Measurements from ENCODE around the gene UTP3. TPM values are rescaled to one million over a fixed set of nuclear protein-coding genes. Genes with fewer than 3 reads are reported as not detected.
A peak's percentile ranks its signal among the peaks of the same experiment; 100 is the strongest.
"Not testable (repeated sequence)": the region's sequence is repeated elsewhere in the genome, so short reads cannot be mapped to it uniquely, and the experiment has no call there.

The UTP3 gene
- total RNA-seq, 2 experiments from 2014 or later, result 33.6 to 35.5 TPM

DNA sequence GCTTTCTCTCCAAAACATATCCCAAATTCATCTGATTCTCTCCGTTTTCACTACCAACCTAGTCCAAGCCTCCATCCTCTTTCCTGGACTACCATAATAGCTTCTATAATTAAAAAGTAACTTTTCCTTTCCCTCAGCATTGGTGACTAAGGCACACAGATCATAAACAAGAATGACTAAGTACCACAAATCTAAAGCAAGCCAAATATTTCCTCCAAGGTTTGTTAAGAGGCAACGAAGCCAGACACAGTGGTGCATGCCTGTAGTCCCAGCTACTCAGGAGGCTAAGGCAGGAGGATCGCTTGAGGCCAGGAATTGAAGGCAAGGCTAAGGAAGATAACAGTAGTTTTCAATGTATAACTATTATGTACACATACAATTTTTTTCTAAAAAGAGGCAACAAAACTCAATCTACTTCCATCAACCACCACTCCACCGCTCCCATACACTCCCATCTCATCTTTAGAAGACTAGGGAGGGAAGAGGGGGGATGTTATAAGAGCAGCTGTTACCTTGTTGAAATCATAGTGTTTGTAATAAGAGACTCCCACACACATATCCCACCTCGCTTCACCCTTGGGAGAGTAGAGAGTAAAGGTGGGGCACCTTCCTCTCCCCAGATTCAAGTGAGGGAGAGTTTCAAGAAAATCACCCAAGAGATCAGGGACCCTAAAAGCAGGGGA is 17.9 kb upstream of the UTP3 start:
- Mint-ChIP-seq H3K4me1 (ENCODE audit: low read depth) (no peaks in the 10 kb centered on the region), H3K9me3 (no peaks in the 10 kb centered on the region)
- intact Hi-C loops (cut with micrococcal nuclease), result no loop called here

DNA sequence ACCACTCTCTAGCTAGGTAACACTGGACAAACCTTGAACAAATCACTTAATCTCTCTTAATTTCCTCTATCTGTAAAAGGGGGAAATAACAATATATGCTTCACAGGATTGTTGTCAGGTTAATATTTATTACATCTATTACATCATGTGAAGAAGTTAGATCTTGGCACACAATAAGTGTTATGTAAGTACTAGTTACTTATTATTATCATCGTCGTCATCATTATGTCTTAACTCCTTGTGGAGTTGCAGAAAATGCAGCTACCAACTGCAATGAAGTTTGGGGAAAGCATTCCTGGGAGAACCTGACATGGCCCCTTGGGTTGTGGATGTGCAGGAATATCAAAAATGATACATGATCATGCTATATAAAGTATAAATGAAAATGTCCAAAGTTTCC is 17.2 kb upstream of the UTP3 start:
- H3K4me3 Mint-ChIP-seq, result no peak overlapping the region
- peaks cover 5% of the 10 kb centered on the region for H3K27me3 Mint-ChIP-seq
- ChIA-PET POLR2A (no interaction called here), CTCF (interaction anchor here (0.8 kb wide), 1 partner anchor 168 kb away, joined by 3 read pairs; no protein-coding TSS in a partner anchor)
- no peaks in the 10 kb centered on the region for H3K4me1 Mint-ChIP-seq (ENCODE audit: low read depth)
- no peaks in the 10 kb centered on the region for H3K9me3 Mint-ChIP-seq
- no peak overlapping the region for H3K27ac Mint-ChIP-seq
- no peak for DNase-seq
- no peaks in the 10 kb centered on the region for H3K36me3 Mint-ChIP-seq
- intact Hi-C loops (cut with micrococcal nuclease), result no loop called here

More for the DNA sequence above, 17.9 kb upstream of the UTP3 start:
- H3K27me3 Mint-ChIP-seq, result peaks cover 5% of the 10 kb centered on the region
- DNase-seq, result no peak
- H3K27ac Mint-ChIP-seq, result no peak overlapping the region
- H3K36me3 Mint-ChIP-seq, result no peaks in the 10 kb centered on the region
- CTCF ChIA-PET, result interaction anchor here (1.5 kb wide), 1 partner anchor 9 kb away, joined by 3 read pairs; no protein-coding TSS in a partner anchor
- H3K4me3 Mint-ChIP-seq, result no peak overlapping the region
- POLR2A ChIA-PET, result no interaction called here

GRCh38 chr4:70674191-70674590 is 14.1 kb upstream of the UTP3 start:
- ChIA-PET CTCF (no interaction called here), POLR2A (no interaction called here)
- Mint-ChIP-seq H3K27ac (no peak overlapping the region), H3K27me3 (peaks cover 5% of the 10 kb centered on the region), H3K4me1 (ENCODE audit: low read depth) (peaks cover 8% of the 10 kb centered on the region), H3K36me3 (no peaks in the 10 kb centered on the region), H3K9me3 (no peaks in the 10 kb centered on the region), H3K4me3 (no peak overlapping the region)
- intact Hi-C loops (cut with micrococcal nuclease), result no loop called here
- no peak for DNase-seq

GRCh38 chr4:70674731-70675130 is 13.6 kb upstream of the UTP3 start:
- peaks cover 8% of the 10 kb centered on the region for H3K4me1 Mint-ChIP-seq (ENCODE audit: low read depth)
- no peak for DNase-seq
- ChIA-PET CTCF (no interaction called here), POLR2A (no interaction called here)
- H3K4me3 Mint-ChIP-seq, result no peak overlapping the region
- no peaks in the 10 kb centered on the region for H3K36me3 Mint-ChIP-seq
- no peak overlapping the region for H3K27ac Mint-ChIP-seq
- H3K9me3 Mint-ChIP-seq, result no peaks in the 10 kb centered on the region
- peaks cover 5% of the 10 kb centered on the region for H3K27me3 Mint-ChIP-seq
- intact Hi-C loops (cut with micrococcal nuclease), result no loop called here

GRCh38 chr4:70676554-70677090 is 11.7 kb upstream of the UTP3 start:
- no peak for DNase-seq
- intact Hi-C loops (cut with micrococcal nuclease), result no loop called here
- Mint-ChIP-seq H3K36me3 (no peaks in the 10 kb centered on the region), H3K4me3 (no peak overlapping the region), H3K27me3 (peaks cover 3% of the 10 kb centered on the region), H3K9me3 (no peaks in the 10 kb centered on the region), H3K4me1 (ENCODE audit: low read depth) (peaks cover 8% of the 10 kb centered on the region), H3K27ac (no peak overlapping the region)
- ChIA-PET CTCF (interaction anchor here (0.6 to 0.9 kb wide), 2 partner anchors 28 to 235 kb away, joined by 4 to 6 read pairs; no protein-coding TSS in a partner anchor), POLR2A (no interaction called here)

DNA sequence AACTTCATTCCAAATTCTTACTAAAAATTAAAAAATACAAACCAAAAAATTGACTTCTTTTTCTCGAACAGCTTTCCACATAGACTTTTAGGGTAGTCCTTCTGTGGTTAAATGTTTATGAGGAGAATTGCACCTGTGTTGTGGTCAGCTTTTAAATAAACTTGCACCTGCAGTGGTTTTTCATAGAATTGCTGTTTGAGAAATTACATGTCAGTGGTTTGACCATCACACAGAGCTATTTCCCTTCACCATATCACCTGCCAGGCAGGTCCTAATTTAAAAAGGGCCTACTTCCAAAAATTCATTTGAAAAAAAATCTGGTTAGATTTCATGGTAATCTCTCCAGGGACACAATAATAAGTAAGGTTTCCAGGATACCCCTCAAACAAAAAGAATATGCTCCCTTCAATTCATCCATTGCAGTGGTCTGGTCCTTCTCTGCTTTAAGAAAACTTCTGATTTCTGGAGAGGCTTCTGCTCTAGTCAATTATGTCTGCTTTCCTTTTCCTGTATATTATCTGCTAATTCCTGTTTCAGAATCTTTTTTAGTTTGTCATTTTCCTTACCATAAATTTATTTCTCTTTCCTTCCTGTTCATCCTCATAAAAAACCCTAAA is 9.8 kb upstream of the UTP3 start:
- POLR2A ChIA-PET, result no interaction called here
- intact Hi-C loops (cut with micrococcal nuclease), result no loop called here
- H3K9me3 Mint-ChIP-seq, result no peaks in the 10 kb centered on the region
- no peak overlapping the region for H3K27ac Mint-ChIP-seq
- peaks cover 2% of the 10 kb centered on the region for H3K27me3 Mint-ChIP-seq
- H3K4me1 Mint-ChIP-seq (ENCODE audit: low read depth), result peaks cover 8% of the 10 kb centered on the region
- CTCF ChIA-PET, result interaction anchor here (0.6 to 1.2 kb wide), 3 partner anchors 9 to 1721 kb away, joined by 3 read pairs; no protein-coding TSS in a partner anchor
- no peak for DNase-seq
- H3K36me3 Mint-ChIP-seq, result no peaks in the 10 kb centered on the region
- H3K4me3 Mint-ChIP-seq, result no peak overlapping the region

DNA sequence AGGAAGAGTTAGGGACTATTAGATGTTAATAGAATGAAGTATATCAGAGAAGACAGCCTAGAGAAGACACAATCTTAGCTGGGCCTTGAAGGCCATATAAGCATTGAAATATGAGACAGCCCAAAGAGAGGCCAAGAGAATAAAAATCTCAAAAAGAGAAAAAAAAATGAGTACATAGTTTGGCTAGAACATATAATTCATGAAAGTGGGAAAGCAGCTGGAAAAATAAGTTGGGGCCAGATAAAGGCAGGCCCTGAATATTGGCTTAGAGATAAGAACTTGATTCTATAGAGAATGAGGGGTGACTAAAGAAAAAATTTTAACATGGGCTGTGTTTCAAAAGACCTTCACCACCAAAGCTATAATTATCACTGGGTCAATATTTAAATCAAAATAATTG is 7.4 kb upstream of the UTP3 start:
- intact Hi-C loops (cut with micrococcal nuclease), result no loop called here
- no peaks in the 10 kb centered on the region for H3K36me3 Mint-ChIP-seq
- POLR2A ChIA-PET, result interaction anchor here (0.6 kb wide), 1 partner anchor 195 kb away, joined by 4 read pairs; no protein-coding TSS in a partner anchor
- no peaks in the 10 kb centered on the region for H3K27me3 Mint-ChIP-seq
- H3K27ac Mint-ChIP-seq, result no peak overlapping the region
- CTCF ChIA-PET, result no interaction called here
- DNase-seq, result no peak
- H3K9me3 Mint-ChIP-seq, result no peaks in the 10 kb centered on the region
- peaks cover 8% of the 10 kb centered on the region for H3K4me1 Mint-ChIP-seq (ENCODE audit: low read depth)
- no peak overlapping the region for H3K4me3 Mint-ChIP-seq

- Mint-ChIP-seq H3K27ac (no peak overlapping the region), H3K9me3 (no peaks in the 10 kb centered on the region), H3K27me3 (no peaks in the 10 kb centered on the region), H3K4me1 (ENCODE audit: low read depth) (peaks cover 10% of the 10 kb centered on the region), H3K36me3 (no peaks in the 10 kb centered on the region), H3K4me3 (no peak overlapping the region)
- ChIA-PET CTCF (no interaction called here), POLR2A (no interaction called here)
- DNase-seq, result no peak
- intact Hi-C loops (cut with micrococcal nuclease), result no loop called here
Measured at GRCh38 chr4:70681704-70682103, 6.6 kb upstream of the UTP3 start.

- POLR2A ChIA-PET; intact Hi-C loops (cut with micrococcal nuclease); CTCF ChIA-PET; H3K27ac Mint-ChIP-seq; H3K36me3 Mint-ChIP-seq; H3K4me1 Mint-ChIP-seq (ENCODE audit: low read depth); H3K27me3 Mint-ChIP-seq; H3K4me3 Mint-ChIP-seq; DNase-seq; H3K9me3 Mint-ChIP-seq: not testable (repeated sequence)
Measured at GRCh38 chr4:70682142-70682541, 6.2 kb upstream of the UTP3 start.

GRCh38 chr4:70687392-70687791 is 940 bp upstream of the UTP3 start:
- POLR2A ChIA-PET, result interaction anchor here (0.5 to 1.2 kb wide), 4 partner anchors 17 to 606 kb away, joined by 3 to 5 read pairs (median 3); partner anchors contain the start of gene DCK

DNA sequence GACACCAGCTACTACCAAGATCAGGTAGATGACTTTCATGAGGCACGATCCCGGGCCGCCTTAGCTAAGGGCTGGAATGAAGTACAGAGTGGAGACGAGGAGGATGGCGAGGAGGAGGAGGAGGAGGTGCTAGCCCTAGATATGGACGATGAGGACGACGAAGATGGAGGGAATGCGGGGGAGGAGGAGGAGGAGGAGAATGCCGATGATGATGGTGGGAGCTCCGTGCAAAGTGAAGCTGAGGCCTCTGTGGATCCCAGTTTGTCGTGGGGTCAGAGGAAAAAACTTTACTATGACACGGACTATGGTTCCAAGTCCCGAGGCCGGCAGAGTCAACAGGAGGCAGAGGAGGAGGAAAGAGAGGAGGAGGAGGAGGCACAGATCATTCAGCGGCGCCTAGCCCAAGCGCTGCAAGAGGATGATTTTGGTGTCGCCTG is 481 bp downstream of the UTP3 start:
- peaks cover 33% of the 10 kb centered on the region for H3K4me1 Mint-ChIP-seq (ENCODE audit: low read depth)
- no peaks in the 10 kb centered on the region for H3K9me3 Mint-ChIP-seq
- no peak for DNase-seq
- intact Hi-C loops (cut with micrococcal nuclease), result loop anchor here (1.0 to 2.0 kb wide), 10 partner anchors 15 to 316 kb away; partner anchors contain the start of genes DCK, GRSF1 and MOB1B
- H3K4me3 Mint-ChIP-seq, result peak overlapping the region; percentile 99
- no peaks in the 10 kb centered on the region for H3K27me3 Mint-ChIP-seq
- CTCF ChIA-PET, result interaction anchor here (0.7 to 2.3 kb wide), 10 partner anchors 8 to 214 kb away, joined by 3 to 23 read pairs (median 4); partner anchors contain the start of gene MOB1B
- peak overlapping the region; percentile 97 for H3K27ac Mint-ChIP-seq
- POLR2A ChIA-PET, result interaction anchor here (1.2 to 2.2 kb wide), 4 partner anchors 16 to 304 kb away, joined by 5 to 14 read pairs (median 8); partner anchors contain the start of genes DCK and GRSF1
- H3K36me3 Mint-ChIP-seq, result peaks cover 29% of the 10 kb centered on the region

More at GRCh38 chr4:70687392-70687791, 940 bp upstream of the UTP3 start:
- Mint-ChIP-seq H3K36me3 (peaks cover 29% of the 10 kb centered on the region), H3K27me3 (no peaks in the 10 kb centered on the region), H3K4me1 (ENCODE audit: low read depth) (peaks cover 33% of the 10 kb centered on the region), H3K4me3 (peak overlapping the region; percentile 99), H3K9me3 (no peaks in the 10 kb centered on the region), H3K27ac (peak overlapping the region; percentile 97)
- peak; percentile 46 for DNase-seq
- CTCF ChIA-PET, result interaction anchor here (0.6 to 1.2 kb wide), 6 partner anchors 9 to 35 kb away, joined by 3 to 6 read pairs (median 4); no protein-coding TSS in a partner anchor
- intact Hi-C loops (cut with micrococcal nuclease), result loop anchor here (1.0 kb wide), 1 partner anchor 86 kb away; no protein-coding TSS in a partner anchor

DNA sequence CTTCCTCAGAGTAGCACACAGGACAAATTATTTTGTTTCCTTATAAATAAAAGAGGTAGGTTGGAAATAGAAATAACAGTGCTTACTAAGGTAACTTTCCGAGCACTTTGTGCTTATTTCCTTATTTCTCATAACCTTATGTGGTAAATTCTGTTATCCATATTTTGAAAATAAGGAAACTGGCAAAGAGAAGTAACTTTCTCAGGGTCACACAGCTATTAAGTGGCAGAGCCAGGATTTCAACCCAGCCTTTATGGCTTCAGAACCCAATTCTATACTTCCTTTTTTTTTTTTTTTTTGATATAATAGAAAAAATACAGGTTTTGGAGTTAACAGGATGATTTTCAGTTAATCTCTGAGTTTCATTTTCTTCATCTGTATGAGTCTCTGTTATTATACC is 3.3 kb downstream of the UTP3 start:
- H3K4me3 Mint-ChIP-seq, result peak overlapping the region; percentile 24
- peak overlapping the region; percentile 0 for H3K27ac Mint-ChIP-seq
- CTCF ChIA-PET, result interaction anchor here (1.0 to 2.0 kb wide), 2 partner anchors 12 to 14 kb away, joined by 7 to 9 read pairs; no protein-coding TSS in a partner anchor

More for the DNA sequence above, 3.3 kb downstream of the UTP3 start:
- Mint-ChIP-seq H3K4me1 (ENCODE audit: low read depth) (peaks cover 31% of the 10 kb centered on the region), H3K27me3 (no peaks in the 10 kb centered on the region), H3K9me3 (no peaks in the 10 kb centered on the region), H3K36me3 (peaks cover 29% of the 10 kb centered on the region)
- intact Hi-C loops (cut with micrococcal nuclease), result no loop called here
- POLR2A ChIA-PET, result interaction anchor here (0.6 to 1.2 kb wide), 2 partner anchors 37 to 147 kb away, joined by 3 read pairs; no protein-coding TSS in a partner anchor
- no peak for DNase-seq
